ENCODE measurements around the gene KCNK4.

- TF ChIP-seq POLR2AphosphoS5 (IDR thresholded peaks at IDR 0.05), result no peak
- TF ChIP-seq CTCF (IDR thresholded peaks at IDR 0.05), result no peak
- TF ChIP-seq POLR2A (IDR thresholded peaks at IDR 0.05), result no peak
- TF ChIP-seq EP300 (IDR thresholded peaks at IDR 0.05), result no peak
Measured at GRCh38 chr11:64263947-64264317, 27.2 kb upstream of the KCNK4 start.
